Right lobe of liver (tissue), 6 donors: ENCODE results near the gene DGLUCY. TPM values are rescaled to one million over a fixed set of nuclear protein-coding genes. Genes with fewer than 3 reads are reported as not detected.
"Not testable (repeated sequence)": the region's sequence is repeated elsewhere in the genome, so short reads cannot be mapped to it uniquely, and the experiment has no call there.

Experiments used
- ATAC-seq, 4 donors: fragments of 200-7000 bp; cut with Tn5 transposase; one replicate each; pipeline ENCODE4 v1.9.1; 2020; ENCODE audit warnings: mild to moderate bottlenecking in 4 of 4, moderate library complexity in 4 of 4
- DNase-seq, 3 donors: peaks; one replicate each; pipeline ENCODE4 v3.0.0-alpha.2; 2020
- H3K27ac ChIP-seq, 3 donors: fragments of 200-600 bp; one replicate each; pipeline ENCODE4 v1.8.0; 2022
- H3K27me3 ChIP-seq, 2 donors: fragments of 200-600 bp; one replicate each; pipeline ENCODE4 v1.8.0; 2022
- H3K36me3 ChIP-seq, 4 donors: fragments of 200-600 bp; sonication (generic) in 1 of 4; one replicate each; pipeline versions ENCODE4 v1.5.1 to v1.8.0; 2017 to 2022; ENCODE audit warnings: control low read depth in 1 of 4
- H3K4me1 ChIP-seq, 4 donors: fragments of 200-600 bp; sonication (generic) in 1 of 4; one replicate each; pipeline versions ENCODE4 v1.5.1 to v1.8.0; 2017 to 2022; ENCODE audit warnings: control low read depth in 1 of 4
- H3K4me3 ChIP-seq, 3 donors: fragments of 200-600 bp; one replicate each; pipeline ENCODE4 v1.8.0; 2022
- H3K9me3 ChIP-seq, 4 donors: fragments of 200-600 bp; sonication (generic) in 1 of 4; one replicate each; pipeline versions ENCODE4 v1.5.1 to v1.8.0; 2017 to 2022; ENCODE audit warnings: control low read depth in 1 of 4
- CTCF ChIP-seq, 4 donors: fragments of 200-600 bp in 3 of 4; fragments of 450-650 bp in 1 of 4; IDR thresholded peaks; one replicate each; pipeline versions ENCODE4 v1.5.1 to v1.8.0; 2016 to 2022; ENCODE audit warnings: antibody characterized with exemption in 4 of 4, mild to moderate bottlenecking in 2 of 4
- POLR2A ChIP-seq: fragments of 450-650 bp; IDR thresholded peaks from one replicate; pipeline ENCODE4 v1.6.1; 2017; ENCODE audit warnings: antibody characterized with exemption, mild to moderate bottlenecking
- WGBS: methylation state at CpG from one replicate; pipeline ENCODE4 v1.1.6; 2018; ENCODE audit warnings: low coverage, low lambda C conversion rate; ENCODE audit not compliant: insufficient coverage; ENCODE audit errors: missing lambda C conversion rate; 5-methylcytosine and 5-hydroxymethylcytosine counted together
- intact Hi-C, 2 donors: fragments of 100-400 bp; cut with DNase I; formaldehyde crosslinking; loops; one replicate each; pipeline versions ENCODE4 v1.11.2 to v1.14.1; 2022
- total RNA-seq, 6 experiments: library from RNA; depleted of rRNA in 2 of 6; stranded (reverse); fragments of >200 nt in 2 of 6; fragmentation: NEBNext Ultra II Directional in 3 of 6; extraction: Animal tissue kit (Norgen Biotek cat#: 25700) in 3 of 6; gene quantifications; one replicate each; pipeline versions ENCODE4 v1.1.0 to v1.2.4, GENCODE V29; 2016 to 2023
- donor health status: DM: no; HTN: yes; CAD: no.
- donor health status: DM: no; HTN: no; CAD: no.
- donor health status: DM: no; HTN: no; CAD: no.
- donor health status: DM: no; HTN: yes; CAD: no.
- donor health status: DM: no; HTN: yes; CAD: no.

DGLUCY gene
- total RNA-seq, 6 experiments from 2014 or later = 26.7 to 55.6 (median 39.8) TPM

DNA sequence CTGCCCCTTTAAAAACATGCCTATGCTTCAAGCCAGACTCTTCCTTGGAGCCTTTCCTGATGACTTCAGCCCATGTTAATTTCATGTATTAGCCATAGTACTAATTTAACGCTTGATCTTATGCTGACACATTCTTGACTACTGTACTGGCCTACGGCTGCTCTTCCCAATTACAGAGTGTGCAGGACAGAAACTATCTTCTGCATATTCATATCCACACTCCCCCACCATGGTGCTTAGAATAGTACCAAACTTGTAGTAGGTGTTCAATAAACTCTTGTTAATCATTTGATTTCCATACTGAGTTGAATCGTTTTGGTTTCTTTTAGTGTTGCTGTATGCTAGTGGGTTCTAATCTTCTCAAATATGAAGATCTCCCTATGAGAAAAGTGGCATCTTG lies 21.8 kb upstream of the DGLUCY start:
- Histone ChIP-seq H3K27ac (no peak overlapping the region), H3K4me1 (no peaks in the 10 kb centered on the region), H3K9me3 (no peaks in the 10 kb centered on the region), H3K4me3 (no peak overlapping the region), H3K36me3 (no peaks in the 10 kb centered on the region), H3K27me3 (no peaks in the 10 kb centered on the region)
- no peak for TF ChIP-seq CTCF (IDR thresholded peaks at IDR 0.05)
- no peak for TF ChIP-seq POLR2A
- ATAC-seq = no peak
- 81% methylated on average over 3 of the region's 3 CpGs for WGBS
- DNase-seq = no peak
- intact Hi-C loops = no loop called here

GRCh38 chr14:91093743-91094472 lies 20.0 kb upstream of the DGLUCY start:
- intact Hi-C loops, H3K27me3 ChIP-seq, H3K36me3 ChIP-seq, H3K4me1 ChIP-seq, H3K27ac ChIP-seq, DNase-seq, H3K4me3 ChIP-seq, H3K9me3 ChIP-seq, ATAC-seq: not testable (repeated sequence)
- WGBS = 91% methylated on average over 10 of the region's 14 CpGs

DNA sequence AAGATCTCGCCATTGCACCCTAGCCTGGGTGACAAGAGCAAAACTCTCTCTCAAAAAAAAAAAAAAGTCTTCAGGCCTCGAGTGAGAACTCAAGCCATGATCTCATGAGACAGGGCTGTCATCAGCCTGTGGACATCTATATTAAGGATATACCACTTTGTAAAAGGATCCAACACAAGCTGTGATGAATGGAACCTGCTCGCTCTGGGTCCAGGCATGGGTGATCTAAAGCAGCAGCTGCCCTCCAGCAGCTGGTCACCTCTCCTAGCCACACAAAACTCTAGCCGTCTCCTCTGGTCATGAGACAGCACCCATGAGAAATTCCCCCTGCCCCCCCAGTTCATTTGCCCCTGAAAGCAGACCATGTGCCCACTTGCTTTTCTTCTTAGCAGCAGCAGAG lies 19.1 kb upstream of the DGLUCY start:
- DNase-seq = no peak
- intact Hi-C loops = no loop called here
- no peak overlapping the region for H3K27ac ChIP-seq
- no peak for ATAC-seq
- H3K4me1 ChIP-seq = no peaks in the 10 kb centered on the region
- H3K36me3 ChIP-seq = no peaks in the 10 kb centered on the region
- 100% methylated on average over 1 of the region's 4 CpGs for WGBS
- H3K9me3 ChIP-seq = no peaks in the 10 kb centered on the region
- H3K27me3 ChIP-seq = no peaks in the 10 kb centered on the region
- TF ChIP-seq CTCF (IDR thresholded peaks at IDR 0.05) (no peak), POLR2A (no peak)
- H3K4me3 ChIP-seq = no peak overlapping the region

- ATAC-seq = no peak
- Histone ChIP-seq H3K4me1 (no peaks in the 10 kb centered on the region), H3K36me3 (no peaks in the 10 kb centered on the region), H3K27ac (no peak overlapping the region), H3K4me3 (no peak overlapping the region), H3K9me3 (no peaks in the 10 kb centered on the region), H3K27me3 (no peaks in the 10 kb centered on the region)
- 82% methylated on average over 8 of the region's 8 CpGs for WGBS
- intact Hi-C loops = no loop called here
- TF ChIP-seq CTCF (IDR thresholded peaks at IDR 0.05) = no peak
- TF ChIP-seq POLR2A = no peak
- DNase-seq = no peak
Measured at GRCh38 chr14:91095178-91095577, 18.7 kb upstream of the DGLUCY start.

DNA sequence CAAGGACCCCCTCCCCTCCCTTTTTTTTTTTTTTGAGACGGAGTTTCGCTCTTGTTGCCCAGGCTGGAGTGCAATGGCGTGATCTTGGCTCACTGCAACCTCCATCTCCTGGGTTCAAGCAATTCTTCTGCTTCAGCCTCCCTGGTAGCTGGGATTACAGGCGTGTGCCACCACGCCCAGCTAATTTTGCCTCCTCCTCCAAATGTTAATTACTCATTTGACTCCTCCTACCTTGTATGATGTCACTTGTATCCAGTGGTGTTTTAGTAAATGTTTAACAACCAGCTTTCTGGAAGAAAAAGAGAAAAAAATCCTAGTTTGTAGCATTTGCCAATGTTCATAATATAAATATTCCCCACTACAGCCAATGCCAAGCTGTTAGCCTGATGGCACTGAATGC lies 16.2 kb upstream of the DGLUCY start:
- WGBS = 94% methylated on average over 3 of the region's 5 CpGs
- intact Hi-C loops, H3K27me3 ChIP-seq: not testable (repeated sequence)

More for the DNA sequence above, 16.2 kb upstream of the DGLUCY start:
- DNase-seq, H3K9me3 ChIP-seq, H3K4me1 ChIP-seq, H3K27ac ChIP-seq, H3K36me3 ChIP-seq, ATAC-seq, H3K4me3 ChIP-seq: not testable (repeated sequence)
